GM23248 (cell line): Measurements from ENCODE around the gene DEPP1.

Source experiments
- EZH2 ChIP-seq: fragments of 200-600 bp; sonication (generic); IDR thresholded peaks from 2 replicates; pipeline ENCODE4 v1.6.1; 2018; ENCODE audit warnings: antibody characterized with exemption, mild to moderate bottlenecking; ENCODE audit not compliant: insufficient read depth, poor library complexity, severe bottlenecking
- EZH2phosphoT487 ChIP-seq: fragments of 200-600 bp; sonication (generic); IDR thresholded peaks from 2 replicates; pipeline ENCODE4 v1.6.1; 2018; ENCODE audit warnings: antibody characterized with exemption, moderate library complexity, mild to moderate bottlenecking, low read depth; ENCODE audit not compliant: insufficient read depth

GRCh38 chr10:44962870-44963738 is 15.5 kb downstream of the DEPP1 start:
- TF ChIP-seq EZH2 (no peak), EZH2phosphoT487 (no peak)
